ENCODE measurements around the gene HUS1. TPM values are rescaled to one million over a fixed set of nuclear protein-coding genes. Genes with fewer than 3 reads are reported as not detected.

Gene HUS1
- total RNA-seq, 2 experiments from 2014 or later: 37.1 to 43.5 TPM

DNA sequence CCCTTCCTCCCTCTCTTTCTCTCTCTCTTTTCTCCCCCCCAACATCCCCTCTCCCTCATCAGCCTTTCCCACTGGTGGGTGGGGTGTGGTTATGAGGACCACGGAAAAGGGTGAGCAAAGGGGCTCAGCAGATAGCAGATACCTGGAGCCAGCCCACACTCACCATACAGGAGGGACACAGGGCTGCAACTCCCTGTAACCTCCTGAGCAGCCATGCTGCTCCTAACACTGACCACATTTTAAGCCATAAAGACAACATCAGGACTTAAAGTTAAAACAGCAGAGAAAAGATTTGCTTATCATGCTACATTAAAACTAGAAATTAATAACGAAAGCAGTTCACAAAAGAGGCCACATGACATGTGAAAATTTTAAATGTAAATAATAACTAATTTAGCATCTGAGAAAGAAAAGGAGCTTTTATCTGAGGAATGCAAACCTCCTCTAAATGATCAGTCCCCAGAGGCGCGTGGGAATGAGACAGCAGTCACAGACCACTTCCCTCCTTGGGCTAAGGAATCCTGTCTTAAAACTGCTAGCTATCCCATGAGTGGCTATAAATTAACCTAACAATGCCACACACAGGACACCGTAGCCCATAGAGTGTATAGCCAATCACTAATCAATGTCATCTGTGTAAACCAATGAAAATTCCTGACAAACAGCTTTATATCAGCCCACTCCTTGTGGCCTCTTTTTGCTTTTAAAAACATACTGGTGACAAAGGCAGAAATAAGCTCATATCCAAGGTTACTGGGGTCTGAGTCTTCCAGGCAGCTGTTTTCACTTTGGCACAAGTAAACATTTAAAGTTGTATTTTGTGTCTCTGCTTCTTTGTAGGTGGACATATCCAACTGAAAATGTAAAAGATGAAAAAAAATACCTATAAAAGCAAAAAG is 64.4 kb downstream of the HUS1 start:
- TF ChIP-seq CTCF (IDR thresholded peaks at IDR 0.05): no peak
- Mint-ChIP-seq H3K9me3 (no peaks in the 10 kb centered on the region), H3K36me3 (ENCODE audit: low read depth) (no peaks in the 10 kb centered on the region), H3K27me3 (peaks cover 9% of the 10 kb centered on the region), H3K27ac (no peak overlapping the region), H3K4me1 (ENCODE audit: low read depth) (no peaks in the 10 kb centered on the region), H3K4me3 (no peak overlapping the region)
- ATAC-seq (no peak), DNase-seq (no peak)
- CTCF ChIA-PET: no interaction called here
- intact Hi-C loops (cut with micrococcal nuclease): no loop called here
- POLR2A ChIA-PET: no interaction called here

Other genes starting within 250 kb of the HUS1 start
- gene PKD1L1, start 31.1 kb downstream of the HUS1 start, total RNA-seq: under 1 TPM; 0.09 to 0.20 TPM
- gene SUN3, start 49.5 kb upstream of the HUS1 start, total RNA-seq: under 1 TPM in 1 of 2 experiments, not detected in 1; 0.95 TPM
- gene C7orf57, start 55.9 kb upstream of the HUS1 start, total RNA-seq: under 1 TPM; 0.74 to 0.83 TPM
- gene UPP1, start 109.7 kb upstream of the HUS1 start, total RNA-seq: 10 to 100 TPM; 89.6 to 93.3 TPM
- not detected for gene ABCA13, start 191.8 kb upstream of the HUS1 start, total RNA-seq

Measured in activated CD8-positive, alpha-beta T cell treated with anti-CD3 and anti-CD28 coated beads for 36 hours (primary cell).